ENCODE measurements around the gene CACNA1S.

- TF ChIP-seq CTCF (IDR thresholded peaks at IDR 0.05; ENCODE audit: low read length) (no peak), EZH2 (IDR thresholded peaks at IDR 0.05; ENCODE audit: borderline replicate concordance, low read length) (no peak)
Observed at GRCh38 chr1:201142849-201143725, 30.9 kb upstream of the CACNA1S start.
